HG03064 (cell line): ENCODE data around the gene BCL2L13.
"Not testable (repeated sequence)": the region's sequence is repeated elsewhere in the genome, so short reads cannot be mapped to it uniquely, and the experiment has no call there.

Experiments used
- ATAC-seq: cut with Tn5 transposase; IDR thresholded peaks from one replicate; pipeline ENCODE4 v1.9.1; 2021; ENCODE audit warnings: low read depth; ENCODE audit not compliant: unreplicated experiment

BCL2L13 gene

GRCh38 chr22:17692841-17693240 is 54.3 kb downstream of the BCL2L13 start:
- no peak for ATAC-seq

GRCh38 chr22:17694193-17694592 is 55.6 kb downstream of the BCL2L13 start:
- no peak for ATAC-seq

- no peak for ATAC-seq
These were observed 56.2 kb downstream of the BCL2L13 start for GRCh38 chr22:17694752-17695151.

- ATAC-seq: no peak
These were observed 57.4 kb downstream of the BCL2L13 start for GRCh38 chr22:17695986-17696385.

- not testable (repeated sequence) for ATAC-seq
These were observed 58.6 kb downstream of the BCL2L13 start for GRCh38 chr22:17697196-17697595.

- not testable (repeated sequence) for ATAC-seq
These were observed 59.7 kb downstream of the BCL2L13 start for GRCh38 chr22:17698276-17698675.

GRCh38 chr22:17698948-17699347 is 60.4 kb downstream of the BCL2L13 start:
- no peak for ATAC-seq

- ATAC-seq: no peak
These were observed 61.3 kb downstream of the BCL2L13 start for GRCh38 chr22:17699696-17700340.

- no peak for ATAC-seq
These were observed 62.2 kb downstream of the BCL2L13 start for GRCh38 chr22:17700778-17701177.

GRCh38 chr22:17703811-17704210 is 65.3 kb downstream of the BCL2L13 start:
- no peak for ATAC-seq

- ATAC-seq: no peak
These were observed 67.0 kb downstream of the BCL2L13 start for GRCh38 chr22:17705546-17705945.

- peak; percentile 89 for ATAC-seq
These were observed 67.7 kb downstream of the BCL2L13 start for GRCh38 chr22:17705951-17706900.

- ATAC-seq: no peak
These were observed 68.4 kb downstream of the BCL2L13 start for GRCh38 chr22:17706947-17707346.

- ATAC-seq: no peak
These were observed 69.0 kb downstream of the BCL2L13 start for GRCh38 chr22:17707526-17707925.

GRCh38 chr22:17710023-17710422 is 71.5 kb downstream of the BCL2L13 start:
- ATAC-seq: no peak

GRCh38 chr22:17712441-17712840 is 73.9 kb downstream of the BCL2L13 start:
- no peak for ATAC-seq

- no peak for ATAC-seq
These were observed 78.0 kb downstream of the BCL2L13 start for GRCh38 chr22:17716529-17716928.

- no peak for ATAC-seq
These were observed 79.2 kb downstream of the BCL2L13 start for GRCh38 chr22:17717708-17718107.

- ATAC-seq: no peak
These were observed 81.4 kb downstream of the BCL2L13 start for GRCh38 chr22:17719911-17720310.

- ATAC-seq: no peak
These were observed 85.7 kb downstream of the BCL2L13 start for GRCh38 chr22:17724241-17724640.

GRCh38 chr22:17724678-17725499 is 86.3 kb downstream of the BCL2L13 start:
- ATAC-seq: no peak
